Dermis blood vessel endothelial cell (primary cell): ENCODE results near the gene MYL5. TPM values are rescaled to one million over a fixed set of nuclear protein-coding genes. Genes with fewer than 3 reads are reported as not detected.
A peak's percentile ranks its signal among the peaks of the same experiment; 100 is the strongest.
"Not testable (repeated sequence)": the region's sequence is repeated elsewhere in the genome, so short reads cannot be mapped to it uniquely, and the experiment has no call there.

Experiments used
- DNase-seq: peaks from one replicate; pipeline ENCODE4 v3.0.0; 2010
- total RNA-seq: library from RNA; depleted of rRNA; stranded (reverse); fragments of >200 nt; gene quantifications from 2 replicates; pipeline ENCODE4 v1.2.3, GENCODE V29; 2014

MYL5 gene
- total RNA-seq, 1 donor from 2014 or later, result 13.6 TPM

DNA sequence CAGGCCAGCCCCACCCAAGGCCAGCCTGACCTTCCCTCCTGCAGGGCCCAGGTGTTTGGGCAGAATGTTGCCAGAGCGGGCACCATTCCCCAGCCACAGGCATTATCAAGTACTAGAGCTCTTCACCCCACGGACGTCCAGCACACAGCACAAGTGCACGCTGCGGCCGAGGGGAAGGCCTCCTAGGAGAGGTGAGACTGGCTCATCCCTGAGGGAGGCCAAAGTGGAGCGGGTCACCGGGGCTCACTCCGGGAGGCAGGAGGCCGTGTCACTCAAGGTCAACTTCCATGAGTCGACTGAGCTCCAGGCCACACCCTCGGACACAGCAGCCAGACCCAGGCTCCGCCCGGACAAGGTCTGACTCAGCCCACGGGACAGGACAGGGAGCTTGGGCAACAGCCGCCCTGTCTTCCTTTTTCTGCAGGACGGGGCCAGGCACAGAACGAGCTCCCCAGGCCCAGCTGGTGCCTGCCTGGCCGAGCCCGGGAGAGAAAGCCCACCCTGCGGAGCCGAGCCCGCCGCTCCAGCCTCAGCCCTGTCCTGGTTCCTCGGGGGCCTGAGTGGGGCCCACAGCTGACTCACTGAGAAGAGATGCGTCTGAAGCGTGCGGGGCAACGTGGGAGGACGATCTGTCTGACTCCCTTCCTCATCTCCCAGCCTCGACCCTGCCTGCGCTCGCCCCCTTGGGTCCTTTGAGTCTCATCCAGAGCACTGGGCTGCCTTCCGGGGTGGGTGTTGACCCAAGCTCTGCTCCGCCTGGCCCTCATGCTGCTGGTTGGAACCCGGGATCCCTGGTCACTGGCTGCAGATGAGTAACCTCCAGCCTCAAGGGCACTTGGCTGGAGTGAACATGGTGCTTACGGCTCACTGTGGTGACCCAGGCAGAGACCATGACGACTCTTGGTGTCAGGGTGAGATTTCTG, 13.0 kb downstream of the MYL5 start:
- peak; percentile 88 for DNase-seq

DNA sequence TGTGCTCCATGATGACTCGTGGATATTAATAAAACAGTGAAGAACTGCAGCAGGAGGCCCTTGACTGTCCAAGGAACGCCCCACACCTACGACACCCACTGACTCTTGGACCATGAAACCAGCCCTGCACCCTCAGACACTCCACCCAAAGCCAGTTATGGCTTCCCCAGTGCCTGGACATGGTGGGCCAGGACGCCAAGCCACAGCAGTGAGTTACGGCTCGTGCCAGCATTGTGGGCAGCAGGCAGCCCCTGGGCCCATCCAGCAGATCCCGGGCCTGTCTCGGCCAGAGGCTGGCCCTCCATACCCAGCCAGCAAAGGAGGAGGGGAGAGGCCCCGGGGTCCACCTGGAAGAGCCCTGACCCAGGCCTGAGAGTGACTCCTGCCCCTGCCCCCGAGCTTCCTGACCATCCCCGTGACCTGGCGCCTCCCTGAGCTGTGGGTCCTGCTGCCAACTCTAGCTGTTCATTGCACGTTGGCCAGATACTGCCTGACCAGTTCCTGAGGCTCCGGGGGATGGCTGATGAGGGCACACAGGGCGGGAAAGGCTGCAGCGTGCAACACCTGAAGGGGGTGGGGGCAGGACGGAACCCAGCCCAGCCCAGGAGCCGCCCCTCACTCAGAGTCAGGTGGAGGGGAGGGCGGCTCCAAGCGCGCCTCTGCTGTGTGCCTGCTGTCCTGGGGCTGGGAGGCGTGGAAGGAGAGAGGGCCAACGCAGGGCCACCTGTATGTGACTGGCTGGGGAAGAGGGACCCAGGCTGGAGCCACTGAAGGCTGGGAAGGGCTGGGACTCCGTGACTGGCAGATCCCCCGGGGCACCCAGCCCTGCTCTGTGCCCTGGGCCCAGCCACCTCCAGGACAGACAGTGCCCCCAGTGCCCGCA, 13.9 kb downstream of the MYL5 start:
- no peak for DNase-seq

DNA sequence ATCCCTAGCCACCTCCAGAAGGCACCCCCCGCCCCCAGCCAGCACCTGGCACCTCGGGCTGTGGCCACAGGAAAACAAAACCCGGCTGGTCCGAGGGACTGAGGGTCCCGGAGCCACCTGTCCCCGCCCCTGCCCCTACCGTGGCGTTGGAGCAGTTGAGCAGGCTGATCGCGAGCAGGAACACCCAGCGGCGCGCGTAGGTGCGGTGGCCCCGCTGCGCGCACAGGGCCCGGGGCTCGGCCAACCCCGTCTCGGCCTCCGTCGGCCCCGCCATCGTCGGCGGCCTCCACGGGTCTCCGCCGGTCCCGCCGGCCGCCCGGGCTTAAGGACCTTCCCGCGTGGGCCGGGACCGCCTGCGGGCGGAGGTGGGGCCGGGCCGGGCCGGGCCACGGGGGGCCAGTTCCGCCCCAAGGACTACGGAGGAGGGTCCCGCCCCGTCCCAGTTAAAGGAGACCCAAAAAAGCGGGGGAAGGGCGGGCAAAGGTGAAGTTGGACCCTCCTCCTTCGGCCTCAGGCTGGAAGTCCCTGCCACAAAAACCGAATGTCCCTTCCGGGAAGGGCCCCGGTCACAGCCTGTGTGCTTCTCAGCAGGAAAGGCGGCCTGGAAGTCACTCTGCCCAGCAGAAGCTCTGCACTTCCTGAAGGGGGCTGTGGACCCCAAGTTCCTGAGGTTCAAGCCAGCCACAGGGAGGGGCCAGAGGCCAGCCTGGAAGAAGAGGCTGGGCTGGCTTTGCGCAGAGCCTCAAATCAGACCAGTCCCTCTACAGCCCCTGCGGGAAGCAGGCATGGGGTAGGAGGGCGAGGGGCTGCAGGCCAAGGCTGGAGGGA, 14.7 kb downstream of the MYL5 start, which contains the start of gene SLC49A3:
TSS of gene SLC49A3 (minus strand) at position 298 of the 828 bp plus-strand sequence. CDS start at position 274, 24 bp downstream.
- DNase-seq, result peak; percentile 22

DNA sequence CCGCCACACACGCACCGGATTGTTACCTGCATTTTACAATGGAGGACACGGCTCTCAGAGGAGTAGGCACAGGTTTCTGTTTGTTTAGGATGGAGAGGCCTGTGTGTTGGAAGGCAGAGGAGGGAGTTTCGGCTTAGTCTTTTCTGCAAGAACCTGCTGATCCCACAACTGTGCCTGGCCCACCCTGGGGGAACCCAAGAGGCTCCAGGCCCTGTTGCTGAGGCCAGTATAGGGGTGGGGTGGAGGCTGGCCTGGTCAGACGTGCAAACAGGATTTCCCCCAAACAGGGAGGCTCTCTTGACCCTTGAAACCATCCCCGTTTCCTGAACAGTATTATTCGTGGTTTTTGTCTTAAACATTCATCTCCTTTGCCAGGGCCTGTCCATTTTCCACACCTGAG, 15.4 kb downstream of the MYL5 start:
- DNase-seq, result no peak

DNA sequence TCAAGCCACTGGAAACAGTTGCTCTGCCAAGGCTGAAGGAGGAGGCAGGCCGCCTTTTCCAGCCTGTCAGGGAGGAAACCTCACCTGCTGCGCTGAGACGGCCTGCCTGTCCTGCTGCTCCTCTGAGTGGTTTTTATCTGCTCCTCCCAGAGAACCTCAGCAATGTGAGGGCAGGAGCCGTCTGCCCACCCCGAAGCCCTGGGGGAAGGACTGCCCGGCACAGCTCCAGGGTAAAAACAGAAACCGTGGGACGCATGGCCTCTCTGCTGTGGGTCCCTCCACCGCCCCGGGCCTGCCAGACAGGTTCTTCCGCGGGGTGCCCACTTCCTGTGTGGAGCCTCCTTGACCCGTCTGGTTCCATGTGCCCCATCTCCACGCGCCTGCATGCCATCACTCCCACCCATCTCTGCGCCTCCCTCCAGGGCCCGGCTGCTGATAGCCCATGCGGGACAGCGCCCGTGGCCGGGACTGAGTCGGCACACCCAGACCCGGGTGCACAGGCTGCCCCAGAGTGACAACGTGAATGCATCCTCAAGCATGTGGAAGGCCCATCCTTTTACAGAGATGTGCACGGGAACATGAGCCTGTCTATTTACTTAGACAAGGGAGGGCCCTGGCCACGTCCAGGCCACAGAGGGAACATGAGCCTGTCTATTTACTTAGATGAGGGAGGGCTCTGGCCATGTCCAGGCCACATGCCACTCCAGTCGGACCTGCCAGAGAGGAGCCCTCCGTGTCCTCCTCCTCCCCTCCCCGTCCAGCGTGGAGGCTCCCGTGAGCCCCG, 18.6 kb downstream of the MYL5 start:
- DNase-seq, result no peak

DNA sequence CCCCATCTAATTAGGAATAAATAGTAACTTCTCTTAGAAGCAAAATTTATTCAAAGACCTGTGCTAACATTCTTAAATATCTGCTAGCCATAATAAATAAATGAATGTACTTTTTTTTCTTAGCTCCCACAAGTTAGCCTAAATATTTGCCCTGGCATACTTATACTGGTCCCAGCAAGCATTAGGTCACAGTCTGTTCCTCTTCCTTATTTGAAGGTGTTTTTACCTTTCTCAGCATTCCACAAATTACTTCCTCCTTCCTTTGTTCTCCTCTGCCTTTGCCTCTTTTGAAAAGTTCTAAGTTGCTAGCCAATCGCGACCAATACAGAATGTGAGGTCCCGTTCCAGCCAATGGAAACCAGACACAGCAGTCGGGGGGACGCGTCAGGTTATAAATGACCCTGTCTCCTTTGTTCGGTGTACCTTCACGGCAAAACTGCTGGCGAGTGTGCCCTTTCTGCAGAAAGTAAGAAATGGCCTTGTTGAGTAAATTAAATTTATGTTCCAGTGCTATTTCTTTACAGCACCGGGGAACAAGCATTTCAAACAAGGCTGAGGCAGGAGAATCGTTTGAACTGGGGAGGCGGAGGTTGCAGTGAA, 20.1 kb downstream of the MYL5 start:
- DNase-seq, result not testable (repeated sequence)

DNA sequence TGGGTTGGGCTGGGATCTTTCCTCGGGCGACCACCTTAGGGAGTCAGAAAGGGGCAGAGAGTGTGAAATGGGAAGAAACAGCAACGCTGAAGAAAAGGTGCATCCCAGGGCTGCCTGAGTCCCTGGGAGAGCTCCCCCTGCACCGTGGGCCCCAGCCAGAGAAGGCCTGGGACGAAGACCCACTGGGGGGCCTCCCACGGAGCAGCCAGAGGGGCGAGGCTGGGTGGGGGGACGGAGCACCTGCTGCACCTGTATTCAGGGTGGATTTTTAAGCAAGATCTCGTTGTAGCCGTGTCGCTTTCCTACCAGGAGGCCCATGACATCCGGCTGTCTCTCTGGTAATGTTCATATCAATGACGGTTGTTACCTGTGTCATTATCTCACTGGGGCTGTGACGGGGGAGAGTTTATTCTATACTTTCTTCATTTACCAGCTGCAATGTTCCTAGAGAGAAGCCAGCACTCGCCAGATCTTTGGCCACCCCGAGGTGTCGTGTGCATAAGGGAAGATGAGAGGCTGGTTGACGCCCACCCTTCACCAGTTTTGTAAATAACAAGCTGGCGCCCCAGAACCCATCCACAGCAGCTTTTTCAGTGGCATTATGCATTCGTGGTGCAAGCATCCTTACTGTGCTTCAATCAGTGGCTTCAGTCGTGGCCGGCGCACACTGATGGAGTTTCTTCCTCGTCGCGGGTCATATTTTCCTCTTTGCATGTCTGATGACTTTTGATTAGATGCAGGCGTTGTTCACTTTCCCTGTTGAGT, 25.7 kb downstream of the MYL5 start:
- DNase-seq, result no peak

DNA sequence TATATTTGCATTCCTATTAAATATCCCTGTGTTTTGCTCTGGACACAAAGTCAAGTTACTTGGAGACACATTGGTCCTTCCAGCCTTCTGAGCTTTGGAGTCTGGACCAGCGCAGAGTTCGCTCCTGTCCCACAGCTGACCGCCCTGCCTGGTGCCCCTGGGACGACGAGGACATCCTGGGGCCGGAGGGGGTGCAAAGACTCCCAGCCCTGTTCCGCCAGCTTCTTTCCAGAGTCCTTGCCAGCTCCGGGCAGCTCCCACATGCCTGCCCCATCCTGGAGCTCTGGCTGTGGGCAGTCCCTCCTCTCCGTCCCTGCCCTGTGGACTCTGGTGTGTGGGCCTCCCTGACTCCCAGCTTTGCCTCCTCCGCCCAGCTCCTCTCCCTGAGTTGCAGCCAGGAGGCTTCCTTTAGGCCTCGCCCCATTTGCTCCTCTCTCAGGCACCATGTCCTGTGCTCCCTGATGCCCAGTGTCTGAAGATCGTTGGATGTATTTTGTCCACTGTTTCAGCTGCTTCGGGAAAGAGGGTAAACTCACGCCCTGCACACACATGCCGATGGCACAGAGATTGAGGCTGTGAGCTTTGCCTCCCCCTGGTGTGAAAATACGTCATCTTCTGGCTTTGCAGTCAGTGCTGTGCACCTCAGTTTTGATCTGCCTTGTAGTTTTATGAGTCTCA, 26.4 kb downstream of the MYL5 start:
- no peak for DNase-seq

DNA sequence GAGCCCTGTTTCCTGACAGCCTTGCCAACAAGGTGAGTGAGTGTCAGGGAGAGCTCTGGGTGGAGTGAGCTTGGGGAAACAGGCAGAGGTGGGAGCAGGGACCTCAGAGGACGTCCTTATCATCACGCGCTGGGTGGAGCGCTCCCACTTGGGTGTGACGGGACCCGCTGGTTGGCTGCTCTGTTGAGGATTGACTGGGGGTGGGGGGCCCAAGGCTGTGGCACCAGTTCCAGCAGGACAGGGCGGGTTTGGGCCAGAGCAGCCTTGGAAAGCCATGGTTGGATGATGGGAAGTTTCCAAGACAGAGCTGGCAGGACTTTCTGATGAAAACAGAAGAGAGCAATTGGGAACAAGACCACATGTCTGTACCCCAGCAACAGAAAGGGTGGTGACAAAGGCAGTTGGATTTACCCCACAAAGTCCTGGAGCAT, 28.3 kb downstream of the MYL5 start:
- DNase-seq, result no peak

DNA sequence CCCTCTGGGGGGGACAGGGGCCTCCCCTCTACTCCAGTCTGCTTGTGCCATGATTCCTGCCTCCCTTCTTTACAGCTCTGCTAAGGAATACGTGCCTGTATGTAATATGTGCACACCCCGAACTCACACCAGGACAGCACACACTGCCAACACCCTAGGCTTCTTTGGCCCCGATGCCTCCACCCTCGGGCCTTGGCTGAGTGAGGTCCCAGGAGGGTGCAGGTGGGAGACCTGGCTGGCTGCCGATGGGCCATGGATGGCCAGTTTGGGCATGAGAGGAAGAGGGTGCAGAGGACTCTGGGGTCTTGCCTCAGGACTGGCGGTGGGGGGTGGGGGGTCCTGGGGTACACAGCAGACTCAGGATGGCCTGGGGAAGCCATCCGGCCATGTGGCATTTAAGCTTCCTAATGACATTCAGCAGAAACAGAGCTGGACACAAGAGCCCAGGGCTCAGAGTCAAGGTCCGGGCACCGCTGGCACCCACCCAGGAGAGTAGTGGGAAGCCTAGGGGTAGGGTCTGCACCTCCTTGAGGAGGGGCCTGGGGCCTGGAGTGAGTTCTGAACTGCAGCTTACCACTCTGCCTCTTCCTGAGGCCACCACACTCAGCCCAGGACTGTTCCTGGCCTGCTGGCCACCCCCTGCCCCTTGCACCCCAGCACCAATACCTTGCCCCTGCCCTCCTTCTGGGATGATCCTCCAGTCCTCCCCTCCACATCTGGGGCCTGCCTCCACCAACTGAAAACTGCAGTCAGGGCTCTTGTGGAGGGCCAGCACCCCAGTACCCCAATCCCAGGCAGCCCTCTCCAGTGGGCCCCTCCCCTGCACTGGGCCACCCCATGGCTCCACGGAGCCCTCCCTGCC, 29.2 kb downstream of the MYL5 start:
- no peak for DNase-seq

DNA sequence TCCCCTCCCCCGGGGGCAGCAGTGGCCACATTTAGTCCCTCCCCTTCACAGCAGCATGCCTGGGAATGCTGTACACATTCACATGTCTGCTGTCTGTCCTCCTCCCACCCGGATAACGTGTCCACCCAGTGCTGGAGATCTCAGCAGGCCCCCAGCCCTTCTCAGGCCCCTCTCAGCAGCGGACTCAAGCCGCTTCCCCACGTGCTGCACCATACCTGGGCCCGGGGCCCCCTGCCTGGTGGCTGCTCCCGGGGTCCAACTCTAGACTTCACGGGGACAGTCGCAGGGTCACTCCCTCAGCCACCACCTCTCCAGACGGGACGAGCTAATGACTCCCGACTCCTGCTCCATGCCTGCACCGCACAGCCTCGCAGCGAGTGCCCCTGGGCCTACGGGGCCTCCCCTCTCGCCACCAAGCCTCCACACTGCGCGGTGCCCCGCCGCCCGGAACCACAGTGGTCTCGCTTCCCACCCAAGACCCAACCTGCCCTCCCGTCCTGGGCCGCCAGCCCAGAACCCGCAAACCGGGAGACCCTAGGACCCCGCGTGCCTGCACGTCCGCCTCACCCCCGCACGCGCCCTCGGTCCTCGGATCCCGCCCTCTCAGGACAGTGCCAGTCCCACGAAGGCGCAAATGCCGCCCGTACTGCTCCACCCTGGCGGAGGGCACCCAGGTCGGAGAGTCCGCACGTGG, 30.0 kb downstream of the MYL5 start:
- DNase-seq, result no peak

DNA sequence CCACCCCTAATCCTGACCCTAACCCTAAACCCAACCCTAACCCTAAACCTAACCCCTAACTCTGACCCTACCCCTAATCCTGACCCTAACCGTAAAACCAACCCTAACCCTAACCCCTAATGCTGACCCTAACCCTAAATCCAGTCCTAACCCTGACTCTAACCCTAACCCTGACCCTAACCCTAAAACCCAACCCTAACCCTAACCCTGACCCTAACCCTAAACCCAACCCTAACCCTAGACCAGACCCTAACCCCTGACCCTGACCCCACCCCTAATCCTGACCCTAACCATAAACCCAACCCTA, 30.6 kb downstream of the MYL5 start:
- no peak for DNase-seq

DNA sequence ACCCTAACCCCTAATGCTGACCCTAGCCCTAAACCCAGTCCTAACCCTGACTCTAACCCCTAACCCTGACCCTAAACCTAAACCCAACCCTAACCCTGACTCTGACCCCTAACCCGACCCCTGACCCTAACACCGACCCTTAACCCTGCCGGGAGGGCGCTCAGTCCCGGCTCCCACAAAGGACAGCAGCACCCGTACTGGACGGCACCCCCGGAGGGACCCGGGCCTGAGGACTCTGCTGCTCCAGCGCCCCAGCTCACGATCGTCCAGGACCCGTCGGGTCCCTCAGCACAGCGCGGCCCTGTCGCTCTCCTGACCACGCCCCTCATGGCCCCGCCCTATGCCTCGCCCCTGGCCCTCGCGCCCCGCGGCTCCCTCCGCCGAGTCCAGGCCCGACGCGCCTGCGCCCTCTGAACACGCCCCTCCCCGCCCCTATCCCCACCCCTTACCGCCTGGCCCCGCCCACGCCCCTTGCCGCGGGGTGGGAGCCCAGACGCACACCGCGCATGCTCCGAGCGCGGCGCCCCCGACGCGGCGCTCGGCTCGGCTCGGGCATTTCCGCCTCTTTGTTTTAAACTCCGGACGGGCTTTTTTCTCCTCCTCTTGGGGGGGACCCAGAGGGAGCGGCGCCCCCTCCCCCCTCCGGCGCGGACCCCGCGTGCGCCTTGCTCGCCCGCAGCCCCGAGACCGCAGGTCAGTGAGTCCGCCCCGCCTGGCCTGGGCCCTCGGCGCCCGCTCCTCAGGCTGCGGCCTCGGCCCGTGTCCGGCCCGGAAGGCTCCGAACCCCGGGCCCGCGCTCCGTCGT, 31.1 kb downstream of the MYL5 start, which contains the start of gene PCGF3:
TSS of gene PCGF3 (plus strand) at position 555 of the 805 bp plus-strand sequence. CDS start 27,849 bp downstream, outside the sequence.
- peak; percentile 98 for DNase-seq

DNA sequence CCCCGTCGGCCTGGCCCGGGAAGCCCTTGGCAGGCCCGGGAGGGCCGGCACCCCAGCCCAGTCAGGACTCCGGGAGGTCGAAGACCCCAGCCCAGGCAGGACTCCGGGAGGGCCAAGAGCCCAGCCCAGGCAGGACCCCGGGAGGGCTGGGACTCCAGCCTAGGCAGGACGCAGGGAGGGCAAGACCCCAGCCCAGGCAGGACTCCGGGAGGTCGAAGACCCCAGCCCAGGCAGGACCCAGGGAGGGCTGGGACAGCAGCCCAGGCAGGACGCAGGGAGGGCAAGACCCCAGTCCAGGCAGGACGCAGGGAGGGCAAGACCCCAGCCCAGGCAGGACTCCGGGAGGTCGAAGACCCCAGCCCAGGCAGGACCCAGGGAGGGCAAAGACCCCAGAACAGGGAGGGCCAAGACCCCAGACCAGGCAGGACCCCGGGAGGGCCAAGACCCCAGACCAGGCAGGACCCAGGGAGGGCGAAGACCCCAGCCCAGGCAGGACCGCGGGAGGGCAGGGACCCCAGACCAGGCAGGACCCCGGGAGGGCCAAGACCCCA, 31.8 kb downstream of the MYL5 start:
- DNase-seq, result not testable (repeated sequence)

DNA sequence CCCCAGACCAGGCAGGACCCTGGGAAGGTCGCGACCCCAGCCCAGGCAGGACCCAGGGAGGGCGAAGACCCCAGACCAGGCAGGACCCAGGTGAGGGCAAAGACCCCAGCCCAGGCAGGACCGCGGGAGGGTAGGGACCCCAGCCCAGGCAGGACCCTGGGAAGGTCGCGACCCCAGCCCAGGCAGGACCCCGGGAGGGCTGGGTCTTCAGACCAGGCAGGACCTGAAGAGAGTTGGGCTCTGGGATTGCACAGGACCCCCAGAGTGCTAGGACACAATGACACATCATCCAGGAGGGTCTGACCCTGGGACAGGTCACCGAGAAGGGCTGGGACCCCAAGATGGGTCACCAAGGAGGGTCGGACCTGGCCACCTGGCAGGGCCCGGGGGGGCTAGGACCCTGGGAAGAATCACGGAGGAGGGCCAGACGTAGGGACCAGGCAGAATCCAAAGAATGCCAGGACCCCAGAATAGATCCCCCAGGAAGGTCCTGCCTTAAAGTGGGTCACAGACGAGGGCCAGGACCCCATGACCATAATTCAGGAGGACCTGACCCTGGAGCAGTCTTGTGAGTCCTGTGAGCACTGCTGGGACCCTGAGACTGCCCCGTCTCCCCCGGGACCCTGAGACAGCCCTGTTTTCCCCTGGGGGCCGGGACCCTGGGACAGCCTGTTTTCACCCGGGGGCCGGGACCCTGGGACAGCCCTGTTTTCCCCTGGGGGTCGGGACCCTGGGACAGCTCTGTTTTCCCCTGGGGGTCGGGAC, 32.7 kb downstream of the MYL5 start:
- no peak for DNase-seq
